HG03460 (cell line): ENCODE results near the gene ZFR2.
"Not testable (repeated sequence)": the region's sequence is repeated elsewhere in the genome, so short reads cannot be mapped to it uniquely, and the experiment has no call there.

ENCODE experiments used
- ATAC-seq: cut with Tn5 transposase; IDR thresholded peaks from one replicate; pipeline ENCODE4 v1.9.1; 2021; ENCODE audit not compliant: unreplicated experiment

The ZFR2 gene

GRCh38 chr19:3773814-3774515 lies 94.9 kb downstream of the ZFR2 start:
- no peak for ATAC-seq

- no peak for ATAC-seq
These were observed 96.9 kb downstream of the ZFR2 start, which contains the start of gene RAX2 for GRCh38 chr19:3771906-3772455. TSS of gene RAX2 (minus strand) at chr19:3772228. CDS start at chr19:3771742, 486 bp downstream.

- ATAC-seq: no peak
These were observed 97.6 kb downstream of the ZFR2 start for GRCh38 chr19:3771000-3771905.

- ATAC-seq: no peak
These were observed 98.5 kb downstream of the ZFR2 start for GRCh38 chr19:3770136-3770999.

GRCh38 chr19:3769494-3769893 lies 99.3 kb downstream of the ZFR2 start:
- no peak for ATAC-seq

- ATAC-seq: no peak
These were observed 100.1 kb downstream of the ZFR2 start for GRCh38 chr19:3768748-3769099.

GRCh38 chr19:3768015-3768747 lies 100.7 kb downstream of the ZFR2 start:
- ATAC-seq: no peak

- no peak for ATAC-seq
These were observed 101.8 kb downstream of the ZFR2 start for GRCh38 chr19:3767050-3767449.

GRCh38 chr19:3766520-3766919 lies 102.3 kb downstream of the ZFR2 start:
- no peak for ATAC-seq

GRCh38 chr19:3765757-3766156 lies 103.1 kb downstream of the ZFR2 start:
- not testable (repeated sequence) for ATAC-seq

- ATAC-seq: no peak
These were observed 103.7 kb downstream of the ZFR2 start for GRCh38 chr19:3765121-3765520.

- peak; percentile 60 for ATAC-seq
These were observed 106.1 kb downstream of the ZFR2 start, which contains the start of gene MRPL54 for GRCh38 chr19:3762501-3763459. TSS of gene MRPL54 (plus strand) at chr19:3762682. CDS start at chr19:3762701, 19 bp downstream.

GRCh38 chr19:3762130-3762473 lies 106.7 kb downstream of the ZFR2 start:
- ATAC-seq: no peak

- ATAC-seq: no peak
These were observed 107.3 kb downstream of the ZFR2 start, which contains the start of gene APBA3 for GRCh38 chr19:3761382-3762129. TSS of gene APBA3 (minus strand) at chr19:3761692. CDS start at chr19:3760264, 1,428 bp downstream.

- no peak for ATAC-seq
These were observed 107.9 kb downstream of the ZFR2 start for GRCh38 chr19:3760871-3761361.

GRCh38 chr19:3759482-3760254 lies 109.2 kb downstream of the ZFR2 start:
- no peak for ATAC-seq

- ATAC-seq: not testable (repeated sequence)
These were observed 110.5 kb downstream of the ZFR2 start for GRCh38 chr19:3758297-3758696.
